Fibroblast of mammary gland (primary cell): Measurements from ENCODE around the gene MRPS9.

Source experiments
- DNase-seq: peaks from one replicate; pipeline ENCODE4 v3.0.0-alpha.2; 2010; ENCODE audit warnings: low read depth
- H3K4me3 ChIP-seq: 2 replicates; pipeline ENCODE4 v1.5.1; 2011; ENCODE audit warnings: low read depth, mild to moderate bottlenecking, low read length, moderate library complexity; ENCODE audit not compliant: control insufficient read depth
- TF ChIP-seq, protein P1 (sequence below): conservative IDR thresholded peaks from 2 replicates; pipeline ENCODE4 v1.5.1; 2011; ENCODE audit warnings: low read depth, low read length, inconsistent platforms; ENCODE audit not compliant: control insufficient read depth, insufficient read depth

The MRPS9 gene

DNA sequence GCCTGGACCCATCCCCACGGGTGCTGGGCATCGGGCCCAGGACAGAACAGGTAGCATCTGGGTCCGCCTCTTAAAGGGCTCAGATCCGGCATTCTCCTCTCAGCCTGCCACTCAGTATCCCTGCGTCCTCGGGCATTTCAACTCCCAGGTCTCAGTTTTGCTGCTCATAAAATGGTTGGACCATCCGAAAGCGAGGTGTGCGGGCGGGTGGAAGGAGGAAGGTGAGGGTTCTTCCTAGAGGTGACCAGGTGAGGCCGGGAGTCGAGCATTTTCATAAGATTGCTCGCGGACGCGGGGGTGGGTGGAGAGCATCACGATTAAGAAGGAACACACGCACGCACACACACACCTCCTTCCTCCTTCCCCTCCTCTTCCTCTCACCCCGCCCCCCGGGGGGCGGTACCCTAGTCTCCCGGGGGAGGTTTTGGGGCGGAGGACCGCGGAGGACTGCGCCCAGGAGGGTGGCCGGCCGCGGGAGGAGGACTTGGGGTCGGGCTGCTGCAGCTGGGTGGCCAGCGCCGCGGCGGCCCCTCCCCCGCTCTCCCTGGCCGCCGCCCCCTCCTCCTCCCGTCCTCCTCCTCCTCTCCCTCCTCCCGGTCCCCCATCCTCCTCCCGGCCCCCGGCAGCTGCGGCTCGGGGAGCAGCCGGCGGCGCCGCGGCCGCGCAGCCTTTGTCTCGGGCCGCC, 105.7 kb downstream of the MRPS9 start:
- no peak for DNase-seq
- TF ChIP-seq, protein P1, sequence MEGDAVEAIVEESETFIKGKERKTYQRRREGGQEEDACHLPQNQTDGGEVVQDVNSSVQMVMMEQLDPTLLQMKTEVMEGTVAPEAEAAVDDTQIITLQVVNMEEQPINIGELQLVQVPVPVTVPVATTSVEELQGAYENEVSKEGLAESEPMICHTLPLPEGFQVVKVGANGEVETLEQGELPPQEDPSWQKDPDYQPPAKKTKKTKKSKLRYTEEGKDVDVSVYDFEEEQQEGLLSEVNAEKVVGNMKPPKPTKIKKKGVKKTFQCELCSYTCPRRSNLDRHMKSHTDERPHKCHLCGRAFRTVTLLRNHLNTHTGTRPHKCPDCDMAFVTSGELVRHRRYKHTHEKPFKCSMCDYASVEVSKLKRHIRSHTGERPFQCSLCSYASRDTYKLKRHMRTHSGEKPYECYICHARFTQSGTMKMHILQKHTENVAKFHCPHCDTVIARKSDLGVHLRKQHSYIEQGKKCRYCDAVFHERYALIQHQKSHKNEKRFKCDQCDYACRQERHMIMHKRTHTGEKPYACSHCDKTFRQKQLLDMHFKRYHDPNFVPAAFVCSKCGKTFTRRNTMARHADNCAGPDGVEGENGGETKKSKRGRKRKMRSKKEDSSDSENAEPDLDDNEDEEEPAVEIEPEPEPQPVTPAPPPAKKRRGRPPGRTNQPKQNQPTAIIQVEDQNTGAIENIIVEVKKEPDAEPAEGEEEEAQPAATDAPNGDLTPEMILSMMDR: no peak
- H3K4me3 ChIP-seq: peak overlapping the region; percentile 20

DNA sequence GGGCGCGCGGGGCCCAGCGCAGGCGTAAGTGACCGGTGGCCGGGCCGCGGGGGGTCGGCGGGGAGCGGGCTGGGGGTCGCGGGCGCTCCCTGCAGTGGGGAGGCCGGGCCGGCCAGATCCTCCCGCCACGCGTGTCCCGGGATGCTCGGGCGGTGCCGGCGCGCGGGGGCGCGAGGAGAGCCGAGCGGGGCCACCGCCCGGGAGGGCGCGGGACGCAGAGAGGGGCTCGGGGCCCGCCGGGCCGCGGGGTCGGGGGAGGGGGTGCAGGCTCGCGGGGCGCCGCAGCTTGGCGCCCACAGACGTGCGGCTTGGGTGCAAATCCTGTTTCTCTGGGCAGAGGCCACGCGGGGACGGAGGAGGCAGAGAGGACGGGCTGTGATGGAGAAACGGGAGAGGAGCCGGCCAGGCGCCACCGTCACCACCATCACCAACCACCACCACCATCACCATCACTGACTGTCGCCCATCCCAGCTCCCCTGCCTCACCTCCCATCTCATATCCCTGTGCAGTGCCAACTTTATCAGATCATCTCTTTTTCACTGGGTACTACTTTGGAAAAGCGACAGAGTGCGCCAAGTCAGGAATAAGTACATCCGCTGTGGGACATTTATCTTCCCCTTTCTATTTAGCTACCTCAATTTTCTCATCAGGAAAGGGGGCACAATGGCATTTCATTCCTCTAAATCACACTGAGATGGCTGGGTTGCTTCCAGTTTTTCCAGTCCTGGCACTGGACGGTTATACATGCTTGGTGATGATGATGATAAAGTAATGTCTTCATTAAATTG, 106.5 kb downstream of the MRPS9 start:
- TF ChIP-seq, protein P1: no peak
- DNase-seq: no peak
- H3K4me3 ChIP-seq: no peak overlapping the region

DNA sequence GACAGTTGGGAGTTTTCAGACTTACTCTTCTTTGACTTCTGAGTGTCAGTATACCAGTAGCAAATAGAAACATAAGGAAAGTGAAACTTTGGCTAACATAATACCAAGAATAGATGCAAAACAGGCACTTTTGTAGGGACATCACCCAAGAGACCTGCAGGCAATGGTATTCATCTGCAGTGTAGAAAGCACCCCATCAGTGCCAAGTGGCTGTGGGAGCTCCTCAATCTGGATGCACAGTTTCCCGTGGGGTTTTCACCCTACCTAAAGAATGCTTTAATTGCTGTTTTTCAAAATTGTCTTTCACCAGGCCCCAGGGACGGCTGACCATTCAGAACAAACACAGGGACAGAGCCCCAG, 107.1 kb downstream of the MRPS9 start:
- H3K4me3 ChIP-seq: no peak overlapping the region
- TF ChIP-seq, protein P1: no peak
- no peak for DNase-seq

DNA sequence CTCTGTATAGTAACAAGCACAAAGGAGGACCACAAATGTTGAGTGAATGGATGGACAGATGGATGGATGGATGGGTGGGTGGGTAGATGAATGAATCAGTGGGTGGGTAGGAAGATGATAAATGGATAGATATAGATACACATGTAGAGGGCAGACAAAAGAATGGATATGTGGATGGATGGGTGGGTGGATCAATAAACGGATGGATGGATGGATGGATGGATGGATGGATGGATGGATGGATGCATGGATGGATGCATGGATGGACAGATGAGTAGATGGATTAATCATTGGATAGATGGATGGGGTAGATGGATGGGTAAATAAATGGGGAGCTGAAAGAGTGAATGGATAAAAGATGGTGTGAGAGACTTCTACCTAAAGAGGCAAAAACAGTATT, 111.4 kb downstream of the MRPS9 start:
- TF ChIP-seq, protein P1: no peak
- no peak for DNase-seq
- H3K4me3 ChIP-seq: no peak overlapping the region
